DMS153 (cell line): Measurements from ENCODE around the gene TSPAN33.
"Not testable (repeated sequence)": the region's sequence is repeated elsewhere in the genome, so short reads cannot be mapped to it uniquely, and the experiment has no call there.

Experiments
- DNase-seq: peaks from one replicate; lab custom pipeline; 2025; lab: John Stamatoyannopoulos, UW

TSPAN33 gene

GRCh38 chr7:129170441-129171021 is 26.0 kb downstream of the TSPAN33 start:
- DNase-seq, result no peak

DNA sequence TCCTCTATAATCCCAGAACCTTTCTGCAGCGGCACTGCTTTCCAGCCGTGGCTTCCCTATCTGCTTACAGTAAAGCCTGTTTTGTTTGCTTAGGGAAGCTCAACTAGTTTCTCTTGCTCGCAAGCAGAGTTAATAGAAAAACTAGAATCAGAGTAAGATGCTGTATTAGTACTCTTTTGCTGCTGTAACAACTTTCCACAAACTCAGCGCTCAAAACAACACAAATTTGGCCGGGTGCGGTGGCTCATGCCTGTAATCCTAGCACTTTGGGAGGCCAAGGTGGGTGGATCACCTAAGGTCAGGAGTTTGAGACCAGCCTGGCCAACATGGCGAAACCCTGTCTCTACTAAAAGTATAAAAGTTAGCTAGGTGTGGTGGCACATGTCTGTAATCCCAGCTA is 29.4 kb downstream of the TSPAN33 start:
- not testable (repeated sequence) for DNase-seq

- DNase-seq, result no peak
These were observed 32.6 kb downstream of the TSPAN33 start for GRCh38 chr7:129176916-129177710.

DNA sequence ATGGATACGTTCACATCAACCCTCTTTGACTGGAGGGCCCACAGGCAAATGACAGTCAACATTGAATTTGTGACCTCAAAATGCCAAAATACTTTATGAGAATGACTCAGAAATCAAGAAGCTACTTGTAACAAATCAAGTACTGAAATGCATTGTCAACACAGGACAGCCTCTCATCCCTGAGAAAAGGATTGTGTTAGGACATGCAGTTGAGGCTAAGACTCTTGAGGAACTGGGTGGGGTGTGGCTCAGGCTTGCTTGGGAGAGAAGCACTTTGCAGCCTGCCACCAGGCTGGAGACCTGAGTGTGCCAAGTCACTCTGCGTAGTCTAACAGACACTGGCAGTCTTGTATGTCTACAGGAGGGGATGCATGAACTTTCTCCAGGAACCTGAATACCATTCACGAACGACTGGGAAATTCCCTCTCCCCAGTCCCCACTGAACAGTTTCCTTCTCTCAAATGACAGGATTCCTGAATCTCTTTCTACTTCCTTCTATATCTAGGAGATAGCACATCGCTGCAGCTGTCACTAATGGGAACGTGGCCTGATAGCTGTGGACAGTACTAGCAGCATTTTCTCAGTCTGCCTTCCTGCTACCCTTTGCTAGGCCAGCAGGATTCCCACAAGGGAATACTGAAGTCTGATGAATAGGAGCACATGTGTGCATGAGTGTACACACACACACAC is 40.6 kb downstream of the TSPAN33 start:
- no peak for DNase-seq

- no peak for DNase-seq
These were observed 42.3 kb downstream of the TSPAN33 start for GRCh38 chr7:129186749-129187260.

- no peak for DNase-seq
These were observed 43.3 kb downstream of the TSPAN33 start for GRCh38 chr7:129187681-129188371.

- DNase-seq, result no peak
These were observed 43.9 kb downstream of the TSPAN33 start, which contains the start of gene SMO for GRCh38 chr7:129188372-129188891. Gene SMO (plus strand): TSS chr7:129188633. CDS start chr7:129189152, 519 bp downstream.

GRCh38 chr7:129188892-129189660 is 44.6 kb downstream of the TSPAN33 start:
- no peak for DNase-seq

GRCh38 chr7:129189661-129190310 is 45.3 kb downstream of the TSPAN33 start:
- no peak for DNase-seq

DNA sequence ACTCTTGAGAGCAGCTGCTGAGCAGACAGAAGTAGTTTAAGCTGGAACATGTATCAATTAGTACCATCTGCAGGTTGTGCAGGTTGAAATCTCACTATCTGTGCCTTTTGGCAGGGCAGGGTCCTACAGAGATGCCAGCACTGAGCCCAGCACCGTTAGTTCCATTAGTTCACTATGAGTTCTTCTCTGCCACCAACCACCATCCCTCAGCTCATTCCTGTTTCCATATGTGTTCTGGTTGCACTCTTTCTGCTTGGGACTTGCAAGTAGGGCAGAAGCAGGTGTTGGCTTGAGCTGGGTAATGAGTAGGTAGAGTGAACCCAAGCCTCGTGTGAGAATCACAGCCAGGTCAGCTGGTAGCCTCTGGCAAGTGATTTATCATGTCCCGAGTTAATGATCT is 46.8 kb downstream of the TSPAN33 start:
- no peak for DNase-seq

- no peak for DNase-seq
These were observed 49.4 kb downstream of the TSPAN33 start for GRCh38 chr7:129193892-129194291.

DNA sequence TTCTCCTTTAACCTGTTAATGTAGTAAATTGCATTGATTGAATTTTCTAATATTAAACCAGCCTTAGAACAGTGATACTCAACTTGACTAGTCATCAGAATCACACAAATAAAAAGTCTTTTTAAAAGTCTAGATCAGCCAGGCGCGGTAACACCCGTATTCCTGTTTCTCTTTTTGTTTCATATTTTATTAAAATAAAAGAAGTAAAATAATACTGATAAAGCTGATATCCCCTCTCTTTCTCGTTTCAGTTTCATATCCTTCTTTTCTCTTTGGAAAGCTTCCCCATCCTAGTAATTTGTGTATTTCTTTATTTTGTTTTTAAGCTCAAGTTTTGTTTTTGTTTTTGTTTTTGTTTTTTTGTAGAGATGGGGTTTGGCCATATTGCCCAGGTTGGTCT is 53.3 kb downstream of the TSPAN33 start:
- no peak for DNase-seq

GRCh38 chr7:129199406-129199805 is 54.9 kb downstream of the TSPAN33 start:
- DNase-seq, result no peak

- no peak for DNase-seq
These were observed 57.7 kb downstream of the TSPAN33 start for GRCh38 chr7:129202058-129202777.

DNA sequence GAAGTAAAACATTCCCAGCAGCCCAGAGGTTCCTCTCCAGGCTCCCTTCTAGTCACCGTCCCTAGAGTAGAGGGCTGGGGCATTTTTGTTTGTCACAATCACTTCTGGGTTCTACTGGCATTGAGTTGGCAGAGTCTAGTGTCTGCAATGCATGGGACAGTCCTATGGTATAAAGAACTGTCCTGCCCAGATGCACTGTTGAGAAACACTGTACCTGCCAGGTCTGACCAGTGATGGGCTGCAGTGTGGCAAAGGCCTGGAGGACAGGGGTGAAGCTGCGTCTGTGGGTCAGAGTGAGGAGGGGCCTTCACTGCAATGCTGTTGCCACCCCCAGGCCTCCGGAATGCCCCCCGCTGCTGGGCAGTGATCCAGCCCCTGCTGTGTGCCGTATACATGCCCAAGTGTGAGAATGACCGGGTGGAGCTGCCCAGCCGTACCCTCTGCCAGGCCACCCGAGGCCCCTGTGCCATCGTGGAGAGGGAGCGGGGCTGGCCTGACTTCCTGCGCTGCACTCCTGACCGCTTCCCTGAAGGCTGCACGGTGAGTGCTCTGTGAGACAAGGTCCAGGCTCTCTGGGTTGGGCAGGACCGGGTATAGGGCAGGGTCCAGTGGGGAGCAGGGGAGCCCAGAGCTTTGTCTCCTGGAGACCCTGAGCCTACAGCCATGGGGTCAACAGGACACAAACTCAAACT is 58.7 kb downstream of the TSPAN33 start:
- no peak for DNase-seq

DNA sequence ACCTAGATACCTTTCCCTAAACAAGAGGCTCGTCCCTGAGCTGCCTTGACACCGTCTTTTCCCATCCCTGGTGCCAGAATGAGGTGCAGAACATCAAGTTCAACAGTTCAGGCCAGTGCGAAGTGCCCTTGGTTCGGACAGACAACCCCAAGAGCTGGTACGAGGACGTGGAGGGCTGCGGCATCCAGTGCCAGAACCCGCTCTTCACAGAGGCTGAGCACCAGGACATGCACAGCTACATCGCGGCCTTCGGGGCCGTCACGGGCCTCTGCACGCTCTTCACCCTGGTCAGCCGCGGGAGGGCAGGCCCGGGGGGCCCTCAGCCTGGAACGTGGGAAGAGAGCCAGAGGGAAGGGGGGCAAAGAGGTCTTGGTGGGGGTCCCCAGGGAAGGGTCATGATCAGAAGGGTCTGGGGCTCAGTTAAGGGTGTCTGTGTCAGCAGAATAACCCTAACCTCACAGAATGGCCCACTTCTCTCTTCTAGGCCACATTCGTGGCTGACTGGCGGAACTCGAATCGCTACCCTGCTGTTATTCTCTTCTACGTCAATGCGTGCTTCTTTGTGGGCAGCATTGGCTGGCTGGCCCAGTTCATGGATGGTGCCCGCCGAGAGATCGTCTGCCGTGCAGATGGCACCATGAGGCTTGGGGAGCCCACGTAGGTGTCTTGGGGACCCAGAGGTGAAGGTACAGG is 60.8 kb downstream of the TSPAN33 start:
- no peak for DNase-seq

DNA sequence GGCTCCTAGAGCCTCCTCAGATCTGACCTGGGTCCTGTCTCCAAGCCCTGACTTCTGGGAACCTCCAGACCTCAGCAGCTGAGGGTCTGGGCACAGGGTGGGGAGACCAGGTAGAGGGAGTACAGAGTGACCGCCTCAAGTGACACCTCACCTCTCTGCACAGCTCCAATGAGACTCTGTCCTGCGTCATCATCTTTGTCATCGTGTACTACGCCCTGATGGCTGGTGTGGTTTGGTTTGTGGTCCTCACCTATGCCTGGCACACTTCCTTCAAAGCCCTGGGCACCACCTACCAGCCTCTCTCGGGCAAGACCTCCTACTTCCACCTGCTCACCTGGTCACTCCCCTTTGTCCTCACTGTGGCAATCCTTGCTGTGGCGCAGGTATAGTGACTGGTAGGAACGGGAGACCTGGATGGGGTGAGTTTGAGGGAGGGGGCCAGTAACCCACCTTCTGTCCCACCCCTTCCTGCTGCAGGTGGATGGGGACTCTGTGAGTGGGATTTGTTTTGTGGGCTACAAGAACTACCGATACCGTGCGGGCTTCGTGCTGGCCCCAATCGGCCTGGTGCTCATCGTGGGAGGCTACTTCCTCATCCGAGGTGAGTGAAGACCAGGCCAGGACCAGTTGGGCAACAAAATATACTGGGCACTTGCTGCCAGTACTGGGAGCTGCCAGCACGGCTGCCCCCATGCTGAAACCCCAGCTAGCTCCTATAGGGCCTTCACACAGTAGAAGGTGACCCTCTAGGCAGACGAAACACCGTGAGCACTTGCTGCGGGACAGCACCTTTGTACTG is 61.7 kb downstream of the TSPAN33 start:
- no peak for DNase-seq

GRCh38 chr7:129208667-129209066 is 64.2 kb downstream of the TSPAN33 start:
- DNase-seq, result no peak
